SJSA1 (cell line): Measurements from ENCODE around the gene CORO2A. TPM values are rescaled to one million over a fixed set of nuclear protein-coding genes. Genes with fewer than 3 reads are reported as not detected.
A peak's percentile ranks its signal among the peaks of the same experiment; 100 is the strongest.

Experiments used
- DNase-seq, 2 experiments: peaks; one replicate each; pipeline ENCODE4 v3.0.0-alpha.2; 2015 to 2020; ENCODE audit warnings: low spot score in 2 of 2, low read depth in 1 of 2
- H3K27ac ChIP-seq: fragments of 250-450 bp; sonication (Bioruptor Pico); 2 replicates; pipeline ENCODE4 v1.5.1; 2020; ENCODE audit warnings: mild to moderate bottlenecking, moderate library complexity
- H3K27me3 ChIP-seq: fragments of 250-450 bp; sonication (Bioruptor Pico); replicated peaks from 2 replicates; pipeline ENCODE4 v1.5.1; 2020; ENCODE audit warnings: mild to moderate bottlenecking, moderate library complexity
- H3K36me3 ChIP-seq: fragments of 250-450 bp; sonication (Bioruptor Pico); 2 replicates; pipeline ENCODE4 v1.5.1; 2020; ENCODE audit warnings: mild to moderate bottlenecking
- H3K4me1 ChIP-seq: fragments of 250-450 bp; sonication (Bioruptor Pico); replicated peaks from 2 replicates; pipeline ENCODE4 v1.6.1; 2021; ENCODE audit warnings: mild to moderate bottlenecking
- H3K4me3 ChIP-seq: fragments of 250-450 bp; sonication (Bioruptor Pico); 2 replicates; pipeline ENCODE4 v1.5.1; 2020; ENCODE audit warnings: mild to moderate bottlenecking
- H3K9me3 ChIP-seq: fragments of 250-450 bp; sonication (Bioruptor Pico); replicated peaks from 2 replicates; pipeline ENCODE4 v1.5.1; 2020; ENCODE audit warnings: mild to moderate bottlenecking
- total RNA-seq: library from RNA; depleted of rRNA; stranded (reverse); fragments of >200 nt; shearing (Covaris generic); gene quantifications from 2 replicates; pipeline ENCODE4 v1.2.3, GENCODE V29; 2014

The CORO2A gene
- total RNA-seq, 1 experiment from 2014 or later = 0.16 TPM

GRCh38 chr9:98215271-98215670 is 22.8 kb upstream of the CORO2A start:
- peaks cover 14% of the 10 kb centered on the region for H3K4me1 ChIP-seq
- no peaks in the 10 kb centered on the region for H3K27me3 ChIP-seq
- 0 out of 2 replicates have a peak overlapping the region, but pooled peaks have one; percentile 19 for H3K27ac ChIP-seq
- no peaks in the 10 kb centered on the region for H3K9me3 ChIP-seq
- peak in 1 of 2 experiments; percentile 13 for DNase-seq
- no peak overlapping the region for H3K4me3 ChIP-seq
- peaks cover 10% of the 10 kb centered on the region for H3K36me3 ChIP-seq

DNA sequence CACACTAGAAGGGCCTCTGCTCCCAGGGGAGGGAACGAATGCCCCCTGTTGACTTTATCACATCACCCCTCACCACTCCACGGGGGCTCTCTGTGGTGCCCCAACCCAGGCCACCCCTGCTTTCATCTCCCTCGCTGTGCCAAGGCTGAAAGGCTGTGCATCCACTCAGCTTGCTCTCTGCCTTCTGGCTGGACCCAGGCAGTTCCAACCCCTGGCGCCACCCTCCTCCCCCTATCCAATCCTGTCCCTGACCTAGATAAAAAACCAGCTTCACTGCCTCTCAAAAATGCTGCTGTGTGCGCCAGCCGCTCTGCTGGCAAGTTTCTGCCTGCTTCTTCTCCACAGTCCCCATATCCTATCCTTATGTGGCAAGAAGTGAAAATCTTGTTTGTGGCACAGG is 22.4 kb upstream of the CORO2A start:
- no peak overlapping the region for H3K27ac ChIP-seq
- no peaks in the 10 kb centered on the region for H3K9me3 ChIP-seq
- H3K4me1 ChIP-seq = peaks cover 14% of the 10 kb centered on the region

GRCh38 chr9:98211260-98211659 is 18.8 kb upstream of the CORO2A start:
- peaks cover 12% of the 10 kb centered on the region for H3K36me3 ChIP-seq
- no peaks in the 10 kb centered on the region for H3K27me3 ChIP-seq
- H3K27ac ChIP-seq = no peak overlapping the region

More for the DNA sequence above, 22.4 kb upstream of the CORO2A start:
- peaks cover 10% of the 10 kb centered on the region for H3K36me3 ChIP-seq
- no peak for DNase-seq
- H3K4me3 ChIP-seq = no peak overlapping the region
- no peaks in the 10 kb centered on the region for H3K27me3 ChIP-seq

DNA sequence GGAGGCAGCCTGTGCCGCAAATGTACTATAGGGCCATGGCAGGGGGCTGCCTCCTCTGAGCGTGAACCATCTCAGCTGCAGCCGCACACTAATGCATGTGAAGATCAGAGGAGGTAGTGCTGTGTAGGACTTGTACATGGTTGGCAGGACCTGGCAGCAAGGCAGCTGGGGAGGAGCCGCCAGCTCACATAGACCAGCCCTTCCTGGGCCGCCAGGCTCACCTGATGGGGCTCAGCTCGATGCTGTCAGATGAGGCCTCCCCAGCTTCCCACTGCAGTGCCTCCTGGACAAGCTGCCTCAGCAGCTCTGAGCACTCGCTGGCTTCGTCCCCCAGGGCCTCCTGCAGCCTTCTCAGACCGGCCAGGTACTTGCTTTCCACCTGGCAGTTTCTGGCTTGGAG is 18.0 kb upstream of the CORO2A start:
- no peak for DNase-seq
- H3K27me3 ChIP-seq = no peaks in the 10 kb centered on the region
- H3K36me3 ChIP-seq = peaks cover 9% of the 10 kb centered on the region
- H3K27ac ChIP-seq = no peak overlapping the region
- H3K9me3 ChIP-seq = no peaks in the 10 kb centered on the region
- H3K4me1 ChIP-seq = peaks cover 9% of the 10 kb centered on the region
- no peak overlapping the region for H3K4me3 ChIP-seq

More at GRCh38 chr9:98211260-98211659, 18.8 kb upstream of the CORO2A start:
- no peak for DNase-seq
- Histone ChIP-seq H3K4me1 (peaks cover 14% of the 10 kb centered on the region), H3K9me3 (no peaks in the 10 kb centered on the region), H3K4me3 (no peak overlapping the region)

DNA sequence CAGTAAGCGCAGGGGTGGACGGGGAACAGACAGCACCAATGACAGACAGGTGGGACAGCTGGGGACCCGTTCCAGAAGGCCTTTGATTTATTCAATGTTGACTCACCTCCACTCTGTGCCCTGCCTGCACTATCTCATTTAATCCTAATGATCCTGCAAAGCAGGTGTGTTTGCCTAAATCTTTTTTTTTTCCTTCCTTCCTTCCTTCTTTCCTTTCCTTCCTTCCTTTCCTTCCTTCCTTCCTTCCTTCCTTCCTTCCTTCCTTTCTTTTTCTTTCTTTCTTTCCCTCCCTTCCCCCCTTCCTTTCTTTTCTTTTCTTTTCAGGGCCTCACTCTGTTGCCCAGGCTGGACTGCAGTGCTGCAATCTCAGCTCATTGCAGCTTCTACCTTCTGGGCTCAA is 17.1 kb upstream of the CORO2A start:
- Histone ChIP-seq H3K27me3 (no peaks in the 10 kb centered on the region), H3K4me3 (no peak overlapping the region), H3K27ac (no peak overlapping the region), H3K4me1 (no peaks in the 10 kb centered on the region; the same call in 1 of the 2 replicates), H3K9me3 (no peaks in the 10 kb centered on the region), H3K36me3 (peaks cover 13% of the 10 kb centered on the region)
- no peak for DNase-seq

DNA sequence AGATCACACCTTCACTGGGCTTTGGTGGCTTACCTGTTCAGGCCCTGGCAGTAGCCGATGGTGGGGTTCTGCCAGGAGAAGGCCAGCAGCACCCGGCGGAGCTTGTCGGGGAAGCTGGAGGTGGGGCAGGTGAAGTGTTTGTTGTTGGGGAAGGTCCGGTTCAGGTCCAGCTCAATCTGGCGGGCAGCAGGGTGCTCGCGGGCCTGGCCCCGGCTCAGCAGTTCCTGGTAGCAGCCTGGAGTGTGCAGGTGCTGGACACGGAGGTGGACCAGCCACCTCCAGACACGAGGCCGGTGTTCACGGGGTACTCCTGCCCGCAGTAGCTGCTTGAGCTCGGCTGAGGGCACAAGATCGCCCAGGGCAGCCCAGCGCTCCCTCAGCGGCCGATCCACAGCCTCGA is 16.2 kb upstream of the CORO2A start:
- DNase-seq = no peak
- H3K27me3 ChIP-seq = no peaks in the 10 kb centered on the region
- no peak overlapping the region for H3K4me3 ChIP-seq
- peaks cover 13% of the 10 kb centered on the region for H3K36me3 ChIP-seq
- no peaks in the 10 kb centered on the region for H3K4me1 ChIP-seq
- H3K9me3 ChIP-seq = no peaks in the 10 kb centered on the region
- H3K27ac ChIP-seq = no peak overlapping the region

- no peaks in the 10 kb centered on the region for H3K9me3 ChIP-seq
- no peak for DNase-seq
- peaks cover 11% of the 10 kb centered on the region for H3K36me3 ChIP-seq
Observed at GRCh38 chr9:98207606-98208005, 15.2 kb upstream of the CORO2A start.

GRCh38 chr9:98206754-98207153 is 14.3 kb upstream of the CORO2A start:
- Histone ChIP-seq H3K27me3 (no peaks in the 10 kb centered on the region), H3K36me3 (peaks cover 9% of the 10 kb centered on the region; the same call in 1 of the 2 replicates), H3K4me1 (no peaks in the 10 kb centered on the region), H3K4me3 (no peak overlapping the region), H3K27ac (no peak overlapping the region), H3K9me3 (no peaks in the 10 kb centered on the region)
- no peak for DNase-seq

More at GRCh38 chr9:98207606-98208005, 15.2 kb upstream of the CORO2A start:
- Histone ChIP-seq H3K4me1 (no peaks in the 10 kb centered on the region), H3K27ac (no peak overlapping the region), H3K27me3 (no peaks in the 10 kb centered on the region), H3K4me3 (no peak overlapping the region)

- Histone ChIP-seq H3K36me3 (0 out of 2 replicates have a peak, but pooled peaks cover 9% of the 10 kb centered on the region), H3K4me1 (no peaks in the 10 kb centered on the region), H3K27ac (no peak overlapping the region), H3K27me3 (no peaks in the 10 kb centered on the region), H3K4me3 (no peak overlapping the region), H3K9me3 (no peaks in the 10 kb centered on the region)
- no peak for DNase-seq
Observed at GRCh38 chr9:98204692-98205091, 12.3 kb upstream of the CORO2A start.

- DNase-seq = no peak
- Histone ChIP-seq H3K27me3 (no peaks in the 10 kb centered on the region), H3K4me1 (no peaks in the 10 kb centered on the region), H3K9me3 (no peaks in the 10 kb centered on the region), H3K36me3 (0 out of 2 replicates have a peak, but pooled peaks cover 6% of the 10 kb centered on the region), H3K4me3 (no peak overlapping the region), H3K27ac (no peak overlapping the region)
Observed at GRCh38 chr9:98203153-98203552, 10.7 kb upstream of the CORO2A start.

- Histone ChIP-seq H3K9me3 (no peaks in the 10 kb centered on the region), H3K4me1 (no peaks in the 10 kb centered on the region), H3K36me3 (0 out of 2 replicates have a peak, but pooled peaks cover 6% of the 10 kb centered on the region), H3K27ac (no peak overlapping the region), H3K27me3 (no peaks in the 10 kb centered on the region), H3K4me3 (no peak overlapping the region)
- DNase-seq = no peak
Observed at GRCh38 chr9:98202252-98202651, 9.8 kb upstream of the CORO2A start.

GRCh38 chr9:98201749-98202148 is 9.3 kb upstream of the CORO2A start:
- DNase-seq = no peak
- no peaks in the 10 kb centered on the region for H3K9me3 ChIP-seq
- H3K4me3 ChIP-seq = no peak overlapping the region
- H3K27ac ChIP-seq = no peak overlapping the region
- H3K36me3 ChIP-seq = 0 out of 2 replicates have a peak, but pooled peaks cover 6% of the 10 kb centered on the region
- H3K27me3 ChIP-seq = no peaks in the 10 kb centered on the region
- no peaks in the 10 kb centered on the region for H3K4me1 ChIP-seq

DNA sequence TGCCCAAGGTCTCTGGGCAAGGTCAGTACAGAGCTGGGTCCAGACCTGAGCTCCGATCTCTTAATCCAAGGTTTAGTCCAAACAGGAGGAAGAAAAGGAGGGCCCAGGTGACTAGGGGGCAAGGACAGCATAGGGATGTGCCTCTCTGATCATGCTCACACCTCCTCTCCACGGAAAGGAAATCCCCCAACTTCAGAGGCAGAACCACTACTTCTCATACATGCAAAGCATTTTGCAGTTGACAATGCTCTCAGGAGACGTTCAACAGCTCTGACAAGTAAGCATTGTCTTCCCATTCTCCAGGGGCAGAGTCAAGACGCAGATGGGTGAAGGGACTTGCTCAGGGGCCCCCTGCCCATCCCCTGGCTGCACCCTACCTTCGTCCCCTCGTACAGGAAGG is 8.7 kb upstream of the CORO2A start:
- H3K4me1 ChIP-seq = no peaks in the 10 kb centered on the region
- H3K4me3 ChIP-seq = no peak overlapping the region
- H3K27ac ChIP-seq = no peak overlapping the region
- 0 out of 2 replicates have a peak, but pooled peaks cover 6% of the 10 kb centered on the region for H3K36me3 ChIP-seq
- no peak for DNase-seq
- no peaks in the 10 kb centered on the region for H3K9me3 ChIP-seq
- H3K27me3 ChIP-seq = no peaks in the 10 kb centered on the region

DNA sequence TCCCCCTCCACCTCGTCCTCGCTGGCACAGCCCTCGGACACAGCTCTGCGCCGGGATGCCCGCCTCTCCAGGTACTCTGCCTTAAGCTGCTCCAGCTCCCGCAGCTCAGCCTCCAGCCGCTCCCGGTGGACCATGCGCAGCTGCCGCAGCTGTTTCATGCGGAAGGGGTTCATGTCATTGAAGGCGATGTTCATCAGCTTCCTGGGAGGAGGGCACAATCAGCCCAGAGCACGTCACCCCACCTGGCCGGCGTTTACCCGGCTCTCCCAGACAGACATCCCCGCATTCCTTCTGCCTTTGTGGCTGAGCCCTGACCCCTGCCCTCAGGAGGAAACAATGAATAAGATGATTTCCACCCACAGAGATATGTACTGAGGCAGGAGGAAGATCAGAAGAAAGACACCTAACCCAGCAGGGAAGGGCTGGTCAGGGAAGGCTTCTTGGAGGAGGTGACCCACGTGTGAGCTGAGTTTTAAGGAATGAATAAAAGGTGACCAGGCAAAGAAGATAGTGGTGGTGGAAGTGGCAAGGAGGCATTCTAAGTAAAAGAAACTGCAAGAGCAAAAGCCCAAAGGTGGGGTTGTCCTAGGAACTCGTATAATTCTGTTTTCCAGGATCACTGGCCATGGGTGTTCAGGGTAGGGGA is 7.1 kb upstream of the CORO2A start:
- no peaks in the 10 kb centered on the region for H3K27me3 ChIP-seq
- no peak for DNase-seq
- no peaks in the 10 kb centered on the region for H3K4me1 ChIP-seq
- H3K36me3 ChIP-seq = no peaks in the 10 kb centered on the region
- H3K4me3 ChIP-seq = no peak overlapping the region
- H3K27ac ChIP-seq = no peak overlapping the region
- no peaks in the 10 kb centered on the region for H3K9me3 ChIP-seq
